Smooth muscle cell (in vitro differentiated cells): ENCODE measurements around the gene CDK18. TPM values are rescaled to one million over a fixed set of nuclear protein-coding genes. Genes with fewer than 3 reads are reported as not detected.

ENCODE experiments used
- DNase-seq: peaks from one replicate; lab custom pipeline; 2025; ENCODE audit not compliant: unreplicated experiment; lab: John Stamatoyannopoulos, UW
- H2AFZ ChIP-seq: fragments of 200-600 bp; sonication (generic); 2 replicates; pipeline ENCODE4 v1.6.0; 2016; ENCODE audit warnings: antibody characterized with exemption, low read depth, mild to moderate bottlenecking
- H3F3A ChIP-seq: fragments of 200-600 bp; sonication (generic); 2 replicates; pipeline ENCODE4 v1.6.0; 2017; ENCODE audit warnings: antibody characterized with exemption, low read depth
- H3K27ac ChIP-seq: fragments of 200-600 bp; sonication (generic); 2 replicates; pipeline ENCODE4 v1.5.1; 2016; ENCODE audit warnings: low read depth, mild to moderate bottlenecking
- H3K27me3 ChIP-seq: fragments of 200-600 bp; sonication (generic); 2 replicates; pipeline ENCODE4 v1.6.1; 2016; ENCODE audit warnings: low read depth, mild to moderate bottlenecking
- H3K36me3 ChIP-seq: fragments of 200-600 bp; sonication (generic); 2 replicates; pipeline ENCODE4 v1.5.1; 2016; ENCODE audit warnings: low read depth
- H3K4me1 ChIP-seq: fragments of 200-600 bp; sonication (generic); 2 replicates; pipeline ENCODE4 v1.5.1; 2016; ENCODE audit warnings: low read depth
- H3K4me2 ChIP-seq: fragments of 200-600 bp; sonication (generic); 2 replicates; pipeline ENCODE4 v1.6.0; 2016; ENCODE audit warnings: mild to moderate bottlenecking
- H3K4me3 ChIP-seq: fragments of 200-600 bp; sonication (generic); 2 replicates; pipeline ENCODE4 v1.5.1; 2016; ENCODE audit warnings: mild to moderate bottlenecking
- H3K79me2 ChIP-seq: fragments of 200-600 bp; sonication (generic); 2 replicates; pipeline ENCODE4 v1.6.0; 2016; ENCODE audit warnings: low read depth, mild to moderate bottlenecking
- H3K9ac ChIP-seq: fragments of 200-600 bp; sonication (generic); 2 replicates; pipeline ENCODE4 v1.6.0; 2016; ENCODE audit warnings: low read depth
- H3K9me3 ChIP-seq: fragments of 200-600 bp; sonication (generic); replicated peaks from 2 replicates; pipeline ENCODE4 v1.5.1; 2016; ENCODE audit warnings: low read depth
- H4K20me1 ChIP-seq: fragments of 200-600 bp; sonication (generic); 2 replicates; pipeline ENCODE4 v1.6.0; 2016; ENCODE audit warnings: low read depth
- WGBS: methylation state at CpG from one replicate; pipeline ENCODE4 v1.1.7; 2016; ENCODE audit warnings: low lambda C conversion rate; 5-methylcytosine and 5-hydroxymethylcytosine counted together
- polyA plus RNA-seq: library from polyadenylated mRNA; unstranded; fragments of >200 nt; fragmentation: Nextera tagmentation; extraction: Ambion mirVana; gene quantifications from 2 replicates; pipeline ENCODE4 v1.2.1, GENCODE V29; 2016
- total RNA-seq: library from RNA; depleted of rRNA; stranded (reverse); fragments of >200 nt; gene quantifications from 2 replicates; pipeline ENCODE4 v1.2.3, GENCODE V29; 2014
- TF ChIP-seq, protein P1 (sequence below): fragments of 200-600 bp; sonication (generic); IDR thresholded peaks from 2 replicates; pipeline ENCODE4 v1.5.1; 2017; ENCODE audit warnings: borderline replicate concordance, mild to moderate bottlenecking, antibody characterized with exemption; ENCODE audit not compliant: insufficient read depth, poor library complexity, severe bottlenecking

CDK18 gene
- total and polyA plus RNA-seq, 2 experiments from 2014 or later, result 6.1 TPM

DNA sequence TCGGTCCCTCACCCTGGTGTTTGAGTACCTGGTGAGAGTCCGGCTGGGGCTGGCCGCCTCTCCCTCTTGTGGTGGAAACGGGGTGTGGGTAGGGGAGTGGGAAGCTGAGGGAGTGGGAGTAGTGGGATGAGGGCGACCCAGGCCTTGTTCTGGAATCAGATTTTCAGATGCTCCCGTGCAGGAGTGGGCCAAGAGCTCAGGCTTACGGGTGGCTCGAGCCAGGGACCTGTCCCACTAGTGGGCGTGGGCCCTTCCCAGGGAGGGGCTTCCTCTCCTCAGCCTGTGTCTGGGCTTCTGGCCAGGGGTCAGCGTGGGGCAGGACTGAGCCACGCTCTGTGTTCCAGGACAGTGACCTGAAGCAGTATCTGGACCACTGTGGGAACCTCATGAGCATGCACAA is 22.0 kb downstream of the CDK18 start:
- no peaks in the 10 kb centered on the region for H3K4me1 ChIP-seq
- H3K27me3 ChIP-seq, result no peaks in the 10 kb centered on the region
- H3K9me3 ChIP-seq, result no peaks in the 10 kb centered on the region
- H3K9ac ChIP-seq, result no peak overlapping the region
- H3K79me2 ChIP-seq, result no peaks in the 10 kb centered on the region
- H4K20me1 ChIP-seq, result peaks cover 10% of the 10 kb centered on the region
- no peak overlapping the region for H3K27ac ChIP-seq
- H3K36me3 ChIP-seq, result no peaks in the 10 kb centered on the region
- TF ChIP-seq, protein P1, sequence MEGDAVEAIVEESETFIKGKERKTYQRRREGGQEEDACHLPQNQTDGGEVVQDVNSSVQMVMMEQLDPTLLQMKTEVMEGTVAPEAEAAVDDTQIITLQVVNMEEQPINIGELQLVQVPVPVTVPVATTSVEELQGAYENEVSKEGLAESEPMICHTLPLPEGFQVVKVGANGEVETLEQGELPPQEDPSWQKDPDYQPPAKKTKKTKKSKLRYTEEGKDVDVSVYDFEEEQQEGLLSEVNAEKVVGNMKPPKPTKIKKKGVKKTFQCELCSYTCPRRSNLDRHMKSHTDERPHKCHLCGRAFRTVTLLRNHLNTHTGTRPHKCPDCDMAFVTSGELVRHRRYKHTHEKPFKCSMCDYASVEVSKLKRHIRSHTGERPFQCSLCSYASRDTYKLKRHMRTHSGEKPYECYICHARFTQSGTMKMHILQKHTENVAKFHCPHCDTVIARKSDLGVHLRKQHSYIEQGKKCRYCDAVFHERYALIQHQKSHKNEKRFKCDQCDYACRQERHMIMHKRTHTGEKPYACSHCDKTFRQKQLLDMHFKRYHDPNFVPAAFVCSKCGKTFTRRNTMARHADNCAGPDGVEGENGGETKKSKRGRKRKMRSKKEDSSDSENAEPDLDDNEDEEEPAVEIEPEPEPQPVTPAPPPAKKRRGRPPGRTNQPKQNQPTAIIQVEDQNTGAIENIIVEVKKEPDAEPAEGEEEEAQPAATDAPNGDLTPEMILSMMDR, result no peak
- no peak overlapping the region for H2AFZ ChIP-seq
- H3F3A ChIP-seq, result no peaks in the 10 kb centered on the region
- WGBS, result 92% methylated on average over 10 of the region's 11 CpGs
- H3K4me2 ChIP-seq, result no peak overlapping the region
- H3K4me3 ChIP-seq, result no peak overlapping the region
- no peak for DNase-seq

DNA sequence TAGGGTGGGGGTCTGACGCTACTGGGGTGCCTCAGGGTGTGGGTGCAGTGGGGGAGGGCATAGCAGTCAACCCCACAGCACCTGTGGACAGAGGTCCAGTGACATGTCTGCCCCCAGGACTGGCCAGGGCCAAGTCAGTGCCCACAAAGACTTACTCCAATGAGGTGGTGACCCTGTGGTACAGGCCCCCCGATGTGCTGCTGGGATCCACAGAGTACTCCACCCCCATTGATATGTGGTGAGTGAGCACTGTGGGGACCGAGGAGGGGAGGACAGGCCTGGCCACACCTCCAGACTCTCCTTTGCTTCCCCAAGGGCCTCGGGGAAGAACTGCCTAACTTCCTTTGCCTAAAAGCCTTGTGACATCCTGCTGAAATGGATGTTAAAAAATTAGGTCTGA is 23.5 kb downstream of the CDK18 start:
- H3F3A ChIP-seq, result no peaks in the 10 kb centered on the region
- H4K20me1 ChIP-seq, result no peaks in the 10 kb centered on the region
- H3K27ac ChIP-seq, result no peak overlapping the region
- TF ChIP-seq, protein P1, result no peak
- no peaks in the 10 kb centered on the region for H3K27me3 ChIP-seq
- H3K4me2 ChIP-seq, result no peak overlapping the region
- H3K79me2 ChIP-seq, result no peaks in the 10 kb centered on the region
- no peak for DNase-seq
- H3K36me3 ChIP-seq, result no peaks in the 10 kb centered on the region
- WGBS, result 76% methylated on average over 4 of the region's 4 CpGs
- no peak overlapping the region for H2AFZ ChIP-seq
- H3K4me3 ChIP-seq, result no peak overlapping the region
- no peak overlapping the region for H3K9ac ChIP-seq
- no peaks in the 10 kb centered on the region for H3K9me3 ChIP-seq
- no peaks in the 10 kb centered on the region for H3K4me1 ChIP-seq

DNA sequence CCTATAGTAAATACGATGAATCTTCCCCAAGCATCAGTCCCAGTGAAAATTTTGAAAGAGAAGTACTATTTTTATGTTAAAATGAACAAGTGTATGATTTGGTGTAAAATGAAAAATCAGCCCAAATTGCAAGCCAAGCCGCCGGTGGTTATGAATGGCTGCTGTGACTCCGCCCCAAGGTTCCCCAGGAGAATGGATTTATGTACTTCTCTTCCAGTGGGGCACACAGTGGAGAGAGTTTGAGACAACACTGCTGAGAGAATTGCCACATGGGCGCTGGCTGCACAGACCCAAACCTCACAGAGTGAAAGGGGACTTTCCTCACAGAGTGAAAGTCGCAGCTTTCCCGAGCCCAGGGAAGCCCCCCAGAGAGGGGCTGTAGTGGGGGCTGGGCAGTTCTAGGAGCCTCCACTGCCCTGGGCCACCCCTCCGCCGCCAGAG is 24.0 kb downstream of the CDK18 start:
- Histone ChIP-seq H3K9me3 (no peaks in the 10 kb centered on the region), H3F3A (no peaks in the 10 kb centered on the region), H3K27me3 (no peaks in the 10 kb centered on the region), H3K4me2 (peak overlapping the region; percentile 82), H3K79me2 (no peaks in the 10 kb centered on the region), H4K20me1 (no peaks in the 10 kb centered on the region), H3K27ac (no peak overlapping the region), H3K9ac (no peak overlapping the region), H2AFZ (no peak overlapping the region), H3K4me1 (no peaks in the 10 kb centered on the region), H3K4me3 (no peak overlapping the region), H3K36me3 (no peaks in the 10 kb centered on the region)
- DNase-seq, result no peak
- WGBS, result 53% methylated on average over 9 of the region's 9 CpGs
- TF ChIP-seq, protein P1, result no peak
